Kidney epithelial cell (primary cell): Measurements from ENCODE around the gene WDR37. TPM values are rescaled to one million over a fixed set of nuclear protein-coding genes. Genes with fewer than 3 reads are reported as not detected.

Experiments
- DNase-seq: peaks from one replicate; pipeline ENCODE4 v3.0.0-alpha.2; 2010; ENCODE audit warnings: low read depth
- H3K27me3 ChIP-seq: 2 replicates; pipeline ENCODE4 v1.6.0; 2011; ENCODE audit warnings: low read length; ENCODE audit not compliant: control insufficient read depth, insufficient read depth
- H3K36me3 ChIP-seq: 2 replicates; pipeline ENCODE4 v1.5.1; 2011; ENCODE audit warnings: low read length; ENCODE audit not compliant: control insufficient read depth, insufficient read depth
- H3K4me3 ChIP-seq: 2 replicates; pipeline ENCODE4 v1.5.1; 2011; ENCODE audit warnings: low read depth, mild to moderate bottlenecking, control low read depth, low read length
- CTCF ChIP-seq: IDR thresholded peaks from 2 replicates; pipeline ENCODE4 v1.5.1; 2011; ENCODE audit warnings: mild to moderate bottlenecking, moderate library complexity, low read length, control low read depth, inconsistent platforms; ENCODE audit not compliant: insufficient read depth, poor library complexity, severe bottlenecking
- total RNA-seq: library from RNA; depleted of rRNA; stranded (reverse); fragments of >200 nt; gene quantifications from 2 replicates; pipeline ENCODE4 v1.2.3, GENCODE V29; 2015

WDR37 gene
- total RNA-seq, 1 donor from 2014 or later: 15.1 TPM

GRCh38 chr10:1011696-1012095 is 44.5 kb upstream of the WDR37 start:
- Histone ChIP-seq H3K27me3 (no peaks in the 10 kb centered on the region), H3K4me3 (no peak overlapping the region), H3K36me3 (peaks cover 3% of the 10 kb centered on the region)
- no peak for TF ChIP-seq CTCF
- no peak for DNase-seq

- DNase-seq: no peak
- Histone ChIP-seq H3K27me3 (no peaks in the 10 kb centered on the region), H3K36me3 (peaks cover 6% of the 10 kb centered on the region), H3K4me3 (no peak overlapping the region)
- TF ChIP-seq CTCF: no peak
Measured at GRCh38 chr10:1015688-1016087, 40.5 kb upstream of the WDR37 start.

- DNase-seq: no peak
- Histone ChIP-seq H3K4me3 (no peak overlapping the region), H3K36me3 (peaks cover 5% of the 10 kb centered on the region), H3K27me3 (no peaks in the 10 kb centered on the region)
- TF ChIP-seq CTCF: no peak
Measured at GRCh38 chr10:1019362-1019761, 36.8 kb upstream of the WDR37 start.

GRCh38 chr10:1020460-1020859 is 35.7 kb upstream of the WDR37 start:
- Histone ChIP-seq H3K27me3 (no peaks in the 10 kb centered on the region), H3K4me3 (no peak overlapping the region), H3K36me3 (peaks cover 5% of the 10 kb centered on the region)
- TF ChIP-seq CTCF: no peak
- no peak for DNase-seq

- DNase-seq: no peak
- Histone ChIP-seq H3K4me3 (no peak overlapping the region), H3K36me3 (peaks cover 5% of the 10 kb centered on the region), H3K27me3 (no peaks in the 10 kb centered on the region)
- TF ChIP-seq CTCF: no peak
Measured at GRCh38 chr10:1020958-1021357, 35.2 kb upstream of the WDR37 start.

GRCh38 chr10:1022413-1022812 is 33.8 kb upstream of the WDR37 start:
- H3K27me3 ChIP-seq: no peaks in the 10 kb centered on the region
- no peak for DNase-seq
- no peak for TF ChIP-seq CTCF
- peaks cover 3% of the 10 kb centered on the region for H3K36me3 ChIP-seq
- no peak overlapping the region for H3K4me3 ChIP-seq
